Panc1 (cell line): ENCODE results near the gene NEO1. TPM values are rescaled to one million over a fixed set of nuclear protein-coding genes. Genes with fewer than 3 reads are reported as not detected.

Source experiments
- ATAC-seq: fragments of 200-7000 bp; cut with Tn5 transposase; 2 replicates; pipeline ENCODE4 v1.9.1; 2020; ENCODE audit warnings: mild to moderate bottlenecking, moderate library complexity
- BruUV-seq: library from RNA; stranded (reverse); fragments of 400-500 nt; replicated peaks from 2 replicates; lab custom pipeline; 2021; lab: Mats Ljungman, UMichigan
- CTCF ChIA-PET: fragments of 300-600 bp; sonication (Branson Sonifier 250); formaldehyde crosslinking; loops from one replicate; lab custom pipeline; 2022; ENCODE audit warnings: antibody characterized with exemption; lab: Charles Lee
- POLR2A ChIA-PET: fragments of 300-600 bp; sonication (Branson Sonifier 250); formaldehyde crosslinking; loops from one replicate; lab custom pipeline; 2022; ENCODE audit warnings: antibody characterized with exemption; lab: Charles Lee
- DNase-seq: peaks from one replicate; pipeline ENCODE4 v3.0.0-alpha.2; 2010; ENCODE audit warnings: low read depth, low spot score
- H3K27ac ChIP-seq: 2 replicates; pipeline ENCODE4 v1.5.1; 2011; ENCODE audit warnings: mild to moderate bottlenecking, low read length, inconsistent platforms
- H3K27me3 ChIP-seq: fragments of 200-500 bp; sonication (Bioruptor generic); 2 replicates; pipeline ENCODE4 v1.6.0; 2014; ENCODE audit warnings: low read length, inconsistent platforms; ENCODE audit not compliant: control insufficient read depth, insufficient read depth
- H3K36me3 ChIP-seq: fragments of 200-500 bp; sonication (Bioruptor generic); 2 replicates; pipeline ENCODE4 v1.5.1; 2014; ENCODE audit warnings: inconsistent platforms, mild to moderate bottlenecking, low read length, moderate library complexity; ENCODE audit not compliant: control insufficient read depth, insufficient read depth
- H3K4me1 ChIP-seq: 2 replicates; pipeline ENCODE4 v1.5.1; 2011; ENCODE audit warnings: inconsistent platforms, mild to moderate bottlenecking, low read length, moderate library complexity; ENCODE audit not compliant: control insufficient read depth, insufficient read depth
- H3K4me3 ChIP-seq, 2 experiments: 2 replicates each; pipeline ENCODE4 v1.5.1; 2011 to 2012; ENCODE audit warnings: low read depth in 2 of 2, low read length in 2 of 2, mild to moderate bottlenecking in 2 of 2, inconsistent platforms in 1 of 2, moderate library complexity in 1 of 2
- H3K9me3 ChIP-seq: fragments of 200-500 bp; sonication (Bioruptor generic); 2 replicates; pipeline ENCODE4 v1.5.1; 2014; ENCODE audit warnings: low read depth, mild to moderate bottlenecking, inconsistent platforms, low read length, moderate library complexity; ENCODE audit not compliant: control insufficient read depth, insufficient read depth
- CTCF ChIP-seq: fragments of 450-650 bp; IDR thresholded peaks from 2 replicates; pipeline ENCODE4 v1.5.1; 2017; ENCODE audit warnings: mild to moderate bottlenecking
- POLR2AphosphoS5 ChIP-seq: IDR thresholded peaks from 2 replicates; pipeline ENCODE4 v1.6.1; 2012; ENCODE audit warnings: mild to moderate bottlenecking, low read depth, low read length, moderate library complexity
- REST ChIP-seq, 2 experiments: IDR thresholded peaks; 2 replicates each; pipeline ENCODE4 v1.6.1; 2011 to 2012; ENCODE audit warnings: low read depth in 2 of 2, control low read depth in 1 of 2, low read length in 1 of 2, mild to moderate bottlenecking in 1 of 2, moderate library complexity in 1 of 2; ENCODE audit not compliant: insufficient read depth in 1 of 2
- SIN3A ChIP-seq: IDR thresholded peaks from 2 replicates; pipeline ENCODE4 v1.6.1; 2012; ENCODE audit warnings: low read depth, mild to moderate bottlenecking, low read length, moderate library complexity, borderline replicate concordance; ENCODE audit not compliant: insufficient read depth
- TCF7L2 ChIP-seq: IDR thresholded peaks from 2 replicates; pipeline ENCODE4 v1.6.1; 2011; ENCODE audit warnings: mild to moderate bottlenecking, low read depth, low read length, inconsistent platforms
- in situ Hi-C: cut with HindIII; loops from 2 replicates; pipeline ENCODE4 v1.10.0; 2016; ENCODE audit warnings: low sequenced_read_pairs, low pct_unique_long_range_greater_than_20kb
- intact Hi-C: fragments of 100-400 bp; cut with micrococcal nuclease; formaldehyde crosslinking; loops from one replicate; pipeline ENCODE4 v1.10.0; 2022; ENCODE audit not compliant: unreplicated experiment
- total RNA-seq: library from RNA; stranded (reverse); gene quantifications from one replicate; pipeline ENCODE4 v1.2.1, GENCODE V29; 2021; ENCODE audit not compliant: unreplicated experiment

NEO1 gene
- total RNA-seq, 1 experiment from 2014 or later, result 7.5 TPM

- CTCF ChIA-PET, result no interaction called here
- H3K27me3 ChIP-seq, result 0 out of 2 replicates have a peak, but pooled peaks cover 2% of the 10 kb centered on the region
- intact Hi-C loops, result no loop called here
- BruUV-seq, result no TSS peak
- H3K36me3 ChIP-seq, result no peaks in the 10 kb centered on the region
- in situ Hi-C loops, result no loop called here
- no peak for ATAC-seq
- H3K4me3 ChIP-seq, result no peak overlapping the region
- H3K4me1 ChIP-seq, result no peaks in the 10 kb centered on the region
- H3K27ac ChIP-seq, result no peak overlapping the region
- no peak for TF ChIP-seq REST (IDR thresholded peaks at IDR 0.05; ENCODE audit: insufficient read depth in 1 of 2, low read depth in 2 of 2, low read length in 1 of 2)
- no peak for TF ChIP-seq TCF7L2
- no peak for TF ChIP-seq CTCF
- no peak for TF ChIP-seq SIN3A
- TF ChIP-seq POLR2AphosphoS5, result no peak
- H3K9me3 ChIP-seq, result no peaks in the 10 kb centered on the region
- DNase-seq, result no peak
- POLR2A ChIA-PET, result no interaction called here
Observed at GRCh38 chr15:73171711-73172110, 119.4 kb downstream of the NEO1 start.

GRCh38 chr15:73172508-73172907 lies 120.2 kb downstream of the NEO1 start:
- DNase-seq (no peak), ATAC-seq (no peak)
- Histone ChIP-seq H3K9me3 (no peaks in the 10 kb centered on the region), H3K27ac (no peak overlapping the region), H3K36me3 (no peaks in the 10 kb centered on the region), H3K4me3 (no peak overlapping the region), H3K27me3 (0 out of 2 replicates have a peak, but pooled peaks cover 2% of the 10 kb centered on the region), H3K4me1 (no peaks in the 10 kb centered on the region)
- BruUV-seq, result no TSS peak
- CTCF ChIA-PET, result no interaction called here
- intact Hi-C loops, result no loop called here
- no peak for TF ChIP-seq TCF7L2
- TF ChIP-seq CTCF, result no peak
- in situ Hi-C loops, result no loop called here
- POLR2A ChIA-PET, result no interaction called here

GRCh38 chr15:73174171-73174570 lies 121.9 kb downstream of the NEO1 start:
- POLR2A ChIA-PET, result no interaction called here
- DNase-seq, result no peak
- Histone ChIP-seq H3K4me1 (no peaks in the 10 kb centered on the region), H3K9me3 (no peaks in the 10 kb centered on the region), H3K36me3 (no peaks in the 10 kb centered on the region), H3K4me3 (no peak overlapping the region), H3K27me3 (no peaks in the 10 kb centered on the region), H3K27ac (no peak overlapping the region)
- in situ Hi-C loops, result no loop called here
- no TSS peak for BruUV-seq
- intact Hi-C loops, result no loop called here
- ATAC-seq, result no peak
- CTCF ChIA-PET, result no interaction called here
- TF ChIP-seq REST (IDR thresholded peaks at IDR 0.05; ENCODE audit: insufficient read depth in 1 of 2, low read depth in 2 of 2, low read length in 1 of 2) (no peak), TCF7L2 (no peak), CTCF (no peak), SIN3A (no peak), POLR2AphosphoS5 (no peak)
